ENCODE results near the gene SPDYE6. TPM values are rescaled to one million over a fixed set of nuclear protein-coding genes. Genes with fewer than 3 reads are reported as not detected.
A peak's percentile ranks its signal among the peaks of the same experiment; 100 is the strongest.
"Not testable (repeated sequence)": the region's sequence is repeated elsewhere in the genome, so short reads cannot be mapped to it uniquely, and the experiment has no call there.

Gene SPDYE6
- total RNA-seq, 1 donor from 2014 or later, result not detected

DNA sequence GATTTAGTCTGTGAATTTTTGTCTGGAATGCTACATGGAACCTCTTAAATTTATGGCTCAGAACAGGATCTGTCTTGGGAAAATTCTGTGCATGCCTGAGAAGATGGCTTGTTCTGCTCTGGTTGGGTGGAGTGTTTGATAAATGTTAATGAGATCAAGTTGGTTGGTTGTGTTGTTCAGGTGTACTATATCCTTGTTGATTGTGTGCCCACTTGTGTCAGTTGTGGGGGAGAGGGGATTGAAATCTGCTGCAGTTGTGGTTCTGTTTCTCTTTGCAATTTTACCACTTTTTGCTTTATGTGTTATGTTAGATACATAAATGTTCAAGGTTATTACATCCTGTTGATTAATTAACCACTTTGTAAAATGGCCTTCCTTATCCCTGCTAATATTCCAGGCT is 13.8 kb upstream of the SPDYE6 start:
- ATAC-seq; DNase-seq; intact Hi-C loops (cut with micrococcal nuclease): not testable (repeated sequence)

- ATAC-seq; intact Hi-C loops (cut with micrococcal nuclease); DNase-seq: not testable (repeated sequence)
Observed at GRCh38 chr7:102365390-102365789, 9.1 kb upstream of the SPDYE6 start.

DNA sequence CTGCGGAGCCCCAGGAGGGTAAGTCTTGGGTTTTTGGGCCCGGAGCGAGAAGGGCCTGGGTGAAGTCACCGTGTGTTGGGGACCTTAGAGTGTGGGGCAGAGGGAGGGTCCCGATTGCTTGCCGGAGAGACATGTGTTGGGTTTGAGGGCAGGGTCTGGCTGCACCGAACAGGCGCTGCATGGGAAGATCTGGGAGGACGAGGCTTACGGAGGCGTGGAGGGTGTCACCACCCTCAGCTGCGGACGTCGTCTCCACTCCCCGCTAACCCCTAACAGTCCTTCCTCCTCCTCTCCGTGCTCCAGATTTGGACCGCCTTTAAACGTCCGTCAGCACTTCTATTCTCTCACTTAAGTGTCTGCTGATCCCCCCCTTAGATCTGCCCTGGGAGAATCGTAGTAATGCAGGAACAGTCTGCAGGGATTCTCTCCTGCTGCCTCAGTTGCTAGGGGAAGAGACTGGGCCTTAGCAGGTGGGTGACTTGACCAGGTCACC is 8.2 kb upstream of the SPDYE6 start:
- ATAC-seq; DNase-seq; intact Hi-C loops (cut with micrococcal nuclease): not testable (repeated sequence)

GRCh38 chr7:102363549-102364393 is 7.5 kb upstream of the SPDYE6 start:
- DNase-seq (peak; percentile 97), ATAC-seq (peak; percentile 100)
- intact Hi-C loops (cut with micrococcal nuclease), result not testable (repeated sequence)

GRCh38 chr7:102346983-102347382 is 9.3 kb downstream of the SPDYE6 start:
- intact Hi-C loops (cut with micrococcal nuclease); DNase-seq; ATAC-seq: not testable (repeated sequence)

DNA sequence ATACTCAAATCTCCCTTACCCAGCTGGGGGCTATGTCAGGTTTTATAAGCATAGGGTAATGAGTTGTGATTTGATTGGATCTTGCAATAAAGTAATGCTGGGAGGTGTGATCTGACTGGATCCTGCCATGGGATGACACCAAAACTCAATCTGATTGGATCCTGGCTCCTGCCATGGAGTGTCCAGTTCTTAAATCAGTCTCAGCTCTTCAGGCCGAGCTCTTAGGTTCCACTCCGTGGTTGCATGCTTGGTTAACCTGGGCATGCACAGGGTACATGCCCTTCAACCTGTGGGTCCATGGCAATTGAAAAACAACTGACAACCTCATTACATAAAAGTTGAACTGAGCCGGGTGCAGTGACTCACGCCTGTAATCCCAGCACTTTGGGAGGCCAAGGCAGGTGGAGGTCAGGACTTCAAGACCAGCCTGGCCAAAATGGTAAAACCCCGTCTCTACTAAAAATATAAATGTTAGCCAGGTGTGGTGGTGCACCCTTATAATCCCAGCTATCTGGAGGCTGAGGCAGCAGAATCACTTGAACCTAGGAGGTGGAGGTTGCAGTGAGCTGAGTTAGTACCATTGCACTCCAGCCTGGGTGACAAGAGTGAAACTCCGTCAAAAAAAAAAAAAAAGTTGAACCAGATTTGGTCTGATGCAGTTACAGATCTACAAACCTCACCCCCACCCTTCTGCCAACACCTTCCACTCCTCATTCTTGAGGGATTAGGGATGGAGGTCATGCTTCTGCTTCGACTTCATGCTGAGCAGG is 15.5 kb downstream of the SPDYE6 start:
- intact Hi-C loops (cut with micrococcal nuclease); ATAC-seq; DNase-seq: not testable (repeated sequence)

DNA sequence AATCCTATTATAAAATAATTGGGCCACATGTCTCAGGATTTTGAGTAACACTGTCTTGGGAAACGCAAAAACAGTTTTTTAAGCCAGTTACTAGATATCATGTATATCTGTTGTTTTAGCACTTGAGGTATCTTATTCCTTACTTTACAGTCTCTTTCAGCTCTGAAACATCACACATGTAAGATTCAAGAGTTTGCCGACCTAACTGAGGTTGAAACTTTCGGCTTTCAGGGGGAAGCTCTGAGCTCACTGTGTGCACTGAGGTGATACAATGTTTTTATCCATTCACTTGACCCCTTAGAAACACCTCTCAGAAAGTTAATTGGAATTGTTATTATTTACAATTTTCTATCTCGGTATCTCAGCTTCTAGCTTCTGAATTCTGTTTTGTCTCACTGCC is 18.8 kb downstream of the SPDYE6 start:
- intact Hi-C loops (cut with micrococcal nuclease); ATAC-seq; DNase-seq: not testable (repeated sequence)

GRCh38 chr7:102337002-102337401 is 19.2 kb downstream of the SPDYE6 start:
- DNase-seq; intact Hi-C loops (cut with micrococcal nuclease): not testable (repeated sequence)

DNA sequence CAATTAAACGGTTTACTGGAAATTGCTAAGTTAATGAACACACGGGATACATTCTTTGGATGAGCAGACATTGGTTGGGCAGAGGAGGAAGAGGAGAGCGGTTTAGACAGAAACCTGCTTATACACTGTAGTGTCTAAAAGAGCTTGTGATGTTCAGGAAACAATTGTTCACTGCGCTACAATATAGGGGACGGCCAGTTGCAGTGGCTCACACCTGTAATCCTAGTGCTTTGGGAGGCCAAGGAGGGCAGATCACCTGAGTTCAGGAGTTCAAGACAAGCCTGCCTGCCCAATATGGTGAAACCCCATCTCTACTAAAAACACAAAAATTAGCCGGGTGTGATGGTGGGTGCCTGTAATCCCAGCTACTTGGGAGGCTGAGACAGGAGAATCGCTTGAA is 20.7 kb downstream of the SPDYE6 start:
- ATAC-seq; intact Hi-C loops (cut with micrococcal nuclease); DNase-seq: not testable (repeated sequence)

More at GRCh38 chr7:102337002-102337401, 19.2 kb downstream of the SPDYE6 start:
- not testable (repeated sequence) for ATAC-seq

GRCh38 chr7:102330666-102331460 is 25.4 kb downstream of the SPDYE6 start:
- ATAC-seq; DNase-seq; intact Hi-C loops (cut with micrococcal nuclease): not testable (repeated sequence)

- ATAC-seq; intact Hi-C loops (cut with micrococcal nuclease); DNase-seq: not testable (repeated sequence)
Observed at GRCh38 chr7:102329366-102329765, 26.9 kb downstream of the SPDYE6 start.

- DNase-seq; intact Hi-C loops (cut with micrococcal nuclease); ATAC-seq: not testable (repeated sequence)
Observed at GRCh38 chr7:102328863-102329262, 27.4 kb downstream of the SPDYE6 start.

GRCh38 chr7:102327183-102327582 is 29.1 kb downstream of the SPDYE6 start:
- DNase-seq; intact Hi-C loops (cut with micrococcal nuclease); ATAC-seq: not testable (repeated sequence)

DNA sequence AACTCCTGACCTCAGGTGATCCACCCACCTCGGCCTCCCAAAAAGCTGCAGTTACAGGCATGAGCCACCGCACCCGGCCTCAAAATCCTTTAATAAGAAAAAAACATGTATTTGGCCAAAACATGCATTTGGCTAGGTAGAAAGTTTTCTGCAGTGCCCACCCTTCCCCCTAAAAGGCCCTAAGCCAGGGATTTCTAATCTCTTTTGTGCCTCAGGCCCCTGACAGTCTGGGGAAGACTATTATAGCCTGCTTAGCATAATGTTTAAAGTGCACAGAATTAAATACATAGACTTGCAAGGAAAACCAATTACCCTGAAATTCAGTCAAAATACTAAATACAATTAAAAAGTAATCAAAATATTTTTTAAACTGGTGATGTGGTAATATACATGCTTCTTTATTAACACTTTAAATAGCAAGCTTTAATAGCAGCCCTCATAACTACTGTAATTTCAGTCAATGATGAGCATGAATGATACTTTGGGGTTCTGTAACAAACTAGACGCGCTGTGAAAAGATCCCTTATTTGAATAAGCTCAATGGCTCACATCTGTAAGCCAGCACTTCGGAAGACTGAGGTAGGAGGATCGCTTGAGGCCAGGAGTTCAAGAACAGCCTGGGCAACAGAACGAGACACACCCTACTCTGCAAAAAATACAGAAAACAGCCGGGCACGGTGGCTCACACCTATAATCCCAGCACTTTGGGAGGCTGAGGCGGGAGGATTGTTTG is 29.9 kb downstream of the SPDYE6 start:
- no peak for DNase-seq
- ATAC-seq, result no peak
- intact Hi-C loops (cut with micrococcal nuclease), result no loop called here

DNA sequence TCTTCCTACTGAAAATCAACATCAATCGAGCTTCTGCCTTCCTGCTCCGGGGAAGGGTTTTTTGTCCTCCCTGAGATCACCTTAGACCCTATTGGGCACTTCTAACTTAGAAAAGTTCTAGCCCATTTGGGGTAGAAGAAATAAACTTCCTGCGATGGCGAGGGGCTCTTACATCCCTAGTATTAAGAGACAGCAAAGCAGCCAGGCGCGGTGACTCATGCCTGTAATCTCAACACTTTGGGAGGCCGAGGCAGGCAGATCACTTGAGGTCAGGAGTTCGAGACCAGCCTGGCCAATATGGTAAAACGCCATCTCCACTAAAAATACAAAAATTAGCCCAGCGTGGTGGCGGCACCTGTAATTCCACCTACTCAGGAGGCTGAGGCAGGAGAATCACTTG is 31.1 kb downstream of the SPDYE6 start:
- DNase-seq; intact Hi-C loops (cut with micrococcal nuclease); ATAC-seq: not testable (repeated sequence)

DNA sequence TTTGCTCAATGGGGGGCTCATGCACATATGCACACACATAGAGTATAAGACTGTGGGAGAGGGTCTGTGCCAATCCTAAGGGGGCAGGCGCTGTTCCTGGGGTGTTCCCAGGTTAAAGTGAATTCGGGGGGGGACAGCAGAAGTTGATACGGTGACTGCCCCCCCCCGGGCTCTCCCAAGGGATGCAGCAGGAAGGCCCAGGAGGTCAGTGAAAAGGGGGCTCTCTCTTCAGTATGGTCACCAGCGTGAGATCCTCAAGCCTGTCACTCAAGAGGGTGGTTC is 32.4 kb downstream of the SPDYE6 start:
- DNase-seq, result no peak
- intact Hi-C loops (cut with micrococcal nuclease), result no loop called here
- no peak for ATAC-seq

DNA sequence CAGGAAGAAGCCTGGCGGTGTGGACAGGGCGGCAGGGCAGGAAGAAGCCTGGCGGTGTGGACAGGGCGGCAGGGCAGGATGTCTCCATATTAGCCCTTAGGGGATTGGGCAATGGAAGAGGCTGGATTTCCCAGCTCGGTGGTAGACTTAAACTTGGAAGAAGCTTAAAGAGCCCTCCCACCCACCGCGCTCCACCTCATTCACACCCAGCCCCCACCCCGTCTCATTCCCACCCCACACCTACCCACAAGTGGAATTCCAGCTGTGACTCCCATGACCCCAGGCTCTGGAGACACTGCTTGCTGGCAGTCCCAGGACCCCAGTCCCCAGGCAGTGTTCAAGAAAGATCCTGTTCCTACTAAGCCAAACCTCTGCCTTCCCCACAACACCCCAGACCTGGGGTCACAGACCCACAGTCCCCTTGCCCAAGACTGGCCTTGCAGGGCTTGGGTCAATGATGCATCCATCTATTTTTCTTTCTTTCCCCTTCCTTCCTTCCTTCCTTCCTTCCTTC is 34.0 kb downstream of the SPDYE6 start:
- ATAC-seq (no peak), DNase-seq (no peak)
- intact Hi-C loops (cut with micrococcal nuclease), result no loop called here

Measured in left ventricle myocardium superior (tissue), 1 donor.